ENCODE measurements around the gene IL23A. TPM values are rescaled to one million over a fixed set of nuclear protein-coding genes. Genes with fewer than 3 reads are reported as not detected.
"Not testable (repeated sequence)": the region's sequence is repeated elsewhere in the genome, so short reads cannot be mapped to it uniquely, and the experiment has no call there.

IL23A gene
- total RNA-seq, 1 experiment from 2014 or later, result 2.0 TPM

DNA sequence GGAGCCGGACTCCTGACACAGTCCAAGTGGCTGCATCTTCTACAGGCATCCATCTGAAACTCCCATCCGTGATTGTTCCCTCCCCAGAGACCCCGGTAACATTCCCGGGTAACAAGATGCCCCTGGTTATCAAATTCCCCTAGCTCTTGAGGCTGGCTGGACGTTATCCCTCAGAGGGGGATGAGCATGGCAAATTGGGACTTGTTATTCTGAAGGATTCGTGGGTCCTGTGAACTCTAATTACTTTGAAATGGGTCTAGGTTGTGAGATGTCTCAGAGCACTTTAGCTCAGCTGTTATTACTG lies 4.2 kb upstream of the IL23A start:
- Histone ChIP-seq H2BK120ac (ENCODE audit: low read depth, low read length, poor library complexity, severe bottlenecking) (no peak overlapping the region), H3K4me2 (ENCODE audit: insufficient read depth, insufficient read length, low read length) (peak overlapping the region; percentile 68), H3T11ph (ENCODE audit: low read length) (no peak overlapping the region), H3K23ac (ENCODE audit: insufficient read length, low read depth, low read length) (no peak overlapping the region), H4K8ac (replicated peaks; ENCODE audit: insufficient read length, low read depth, low read length) (no peak overlapping the region), H2AK5ac (ENCODE audit: insufficient read length, low read length) (no peak overlapping the region), H2BK5ac (ENCODE audit: insufficient read length, low read length) (no peak overlapping the region), H3K18ac (ENCODE audit: insufficient read length, low read depth, low read length) (peak overlapping the region; percentile 18), H3K4me1 (ENCODE audit: insufficient read depth, low read length) (peaks cover 20% of the 10 kb centered on the region), H4K5ac (ENCODE audit: insufficient read length, low read depth, low read length) (no peak overlapping the region), H3K56ac (ENCODE audit: insufficient read length, low read depth, low read length) (no peak overlapping the region), H3K23me2 (ENCODE audit: insufficient read length, low read depth, low read length, poor library complexity, severe bottlenecking) (peaks cover 9% of the 10 kb centered on the region), H3K4ac (ENCODE audit: low read depth, low read length) (no peak overlapping the region), H2AFZ (ENCODE audit: low read length) (no peak overlapping the region), H2BK20ac (ENCODE audit: low read depth, low read length, poor library complexity, severe bottlenecking) (no peak overlapping the region), H2BK15ac (ENCODE audit: low read depth, low read length) (no peak overlapping the region), H4K91ac (ENCODE audit: insufficient read length, low read depth, low read length) (no peak overlapping the region), H3K9ac (ENCODE audit: extremely low read depth, insufficient read length, low read length) (peak overlapping the region; percentile 73), H3K9me3 (ENCODE audit: control insufficient read depth, low read depth, low read length) (no peaks in the 10 kb centered on the region), H3K27me3 (ENCODE audit: insufficient read depth, low read length) (no peaks in the 10 kb centered on the region), H3K79me1 (ENCODE audit: insufficient read depth, low read depth, low read length, poor library complexity, severe bottlenecking) (no peaks in the 10 kb centered on the region), H4K20me1 (ENCODE audit: control insufficient read depth, insufficient read depth, insufficient read length) (no peaks in the 10 kb centered on the region), H2BK12ac (ENCODE audit: insufficient read length, low read depth, low read length) (no peak overlapping the region), H3K14ac (ENCODE audit: insufficient read depth, low read length) (no peak overlapping the region; the same call in 1 of the 2 replicates), H3K79me2 (ENCODE audit: insufficient read depth, low read length) (no peaks in the 10 kb centered on the region), H3K27ac (ENCODE audit: insufficient read length, low read depth, low read length) (no peak overlapping the region)
- no peaks in the 10 kb centered on the region for H3K9me3 Mint-ChIP-seq
- TF ChIP-seq CTCF (conservative IDR thresholded peaks at IDR 0.05), result no peak
- no peak for DNase-seq
- H3K4me1 Mint-ChIP-seq, result peaks cover 41% of the 10 kb centered on the region in 2 experiments
- peak overlapping the region; percentile 82 to 91 for H3K4me3 Mint-ChIP-seq
- H3K36me3 Mint-ChIP-seq (ENCODE audit: insufficient read depth in 1 of 3, low read depth in 3 of 3), result peaks cover 0 to 4% (median 3%) of the 10 kb centered on the region in 3 experiments; a peak in 2 of 7 replicates
- no CpG with 5 or more reads among the region's 6 CpGs for WGBS (ENCODE audit: extremely low coverage, insufficient read length, low lambda C conversion rate)
- peaks cover 7% of the 10 kb centered on the region for H3K27me3 Mint-ChIP-seq (ENCODE audit: low read depth)
- H3K27ac Mint-ChIP-seq, result peak overlapping the region; percentile 99

DNA sequence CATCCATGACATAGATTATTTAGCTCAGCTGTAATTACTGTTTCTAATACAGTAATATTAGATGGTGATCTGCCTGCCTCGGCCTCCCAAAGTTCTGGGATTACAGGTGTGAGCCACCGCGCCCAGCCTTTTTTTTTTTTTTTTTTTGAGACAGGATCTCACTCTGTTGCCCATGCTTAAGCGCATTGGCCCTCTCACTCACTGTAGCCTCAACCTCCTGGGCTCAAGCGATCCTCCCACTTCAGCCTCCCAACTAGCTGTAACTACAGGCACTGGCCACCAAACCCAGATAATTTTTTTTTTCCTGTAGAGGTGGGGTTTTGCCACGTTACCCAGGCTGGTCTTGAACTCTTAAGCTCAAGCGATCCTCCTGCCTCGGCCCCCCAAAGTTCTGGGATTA lies 3.2 kb upstream of the IL23A start:
- H2AK5ac ChIP-seq (ENCODE audit: insufficient read length, low read length); H2BK5ac ChIP-seq (ENCODE audit: insufficient read length, low read length); H3T11ph ChIP-seq (ENCODE audit: low read length); H3K18ac ChIP-seq (ENCODE audit: insufficient read length, low read depth, low read length); H3K9me3 ChIP-seq (ENCODE audit: control insufficient read depth, low read depth, low read length); H3K56ac ChIP-seq (ENCODE audit: insufficient read length, low read depth, low read length); H3K23me2 ChIP-seq (ENCODE audit: insufficient read length, low read depth, low read length, poor library complexity, severe bottlenecking); H3K4me3 Mint-ChIP-seq; H3K27ac ChIP-seq (ENCODE audit: insufficient read length, low read depth, low read length); H2AFZ ChIP-seq (ENCODE audit: low read length); H4K20me1 ChIP-seq (ENCODE audit: control insufficient read depth, insufficient read depth, insufficient read length); H3K79me1 ChIP-seq (ENCODE audit: insufficient read depth, low read depth, low read length, poor library complexity, severe bottlenecking); H3K4me2 ChIP-seq (ENCODE audit: insufficient read depth, insufficient read length, low read length); H2BK120ac ChIP-seq (ENCODE audit: low read depth, low read length, poor library complexity, severe bottlenecking); H2BK20ac ChIP-seq (ENCODE audit: low read depth, low read length, poor library complexity, severe bottlenecking); H3K9me3 Mint-ChIP-seq; H3K27me3 ChIP-seq (ENCODE audit: insufficient read depth, low read length); H3K9ac ChIP-seq (ENCODE audit: extremely low read depth, insufficient read length, low read length); H4K5ac ChIP-seq (ENCODE audit: insufficient read length, low read depth, low read length); H2BK12ac ChIP-seq (ENCODE audit: insufficient read length, low read depth, low read length); H3K23ac ChIP-seq (ENCODE audit: insufficient read length, low read depth, low read length); H3K4ac ChIP-seq (ENCODE audit: low read depth, low read length); H4K8ac ChIP-seq (replicated peaks; ENCODE audit: insufficient read length, low read depth, low read length); H3K14ac ChIP-seq (ENCODE audit: insufficient read depth, low read length); H2BK15ac ChIP-seq (ENCODE audit: low read depth, low read length); DNase-seq; H3K36me3 Mint-ChIP-seq (ENCODE audit: insufficient read depth in 1 of 3, low read depth in 3 of 3); H3K27ac Mint-ChIP-seq; H3K79me2 ChIP-seq (ENCODE audit: insufficient read depth, low read length); H4K91ac ChIP-seq (ENCODE audit: insufficient read length, low read depth, low read length): not testable (repeated sequence)
- peaks cover 43 to 47% of the 10 kb centered on the region in 2 experiments for H3K4me1 Mint-ChIP-seq
- H3K4me1 ChIP-seq (ENCODE audit: insufficient read depth, low read length), result peaks cover 21% of the 10 kb centered on the region
- WGBS (ENCODE audit: extremely low coverage, insufficient read length, low lambda C conversion rate), result no CpG with 5 or more reads among the region's 8 CpGs
- H3K27me3 Mint-ChIP-seq (ENCODE audit: low read depth), result peaks cover 11% of the 10 kb centered on the region
